GM10248 (cell line): ENCODE data around the gene LDB2.

ENCODE experiments used
- CTCF ChIA-PET: fragments of 300-600 bp; sonication (Branson Sonifier 250); formaldehyde crosslinking; extraction: SDS; loops from one replicate; lab custom pipeline; 2021; ENCODE audit warnings: antibody characterized with exemption; lab: Yijun Ruan, JAX
- POLR2A ChIA-PET: fragments of 350-650 bp; sonication (Branson Sonifier 250); formaldehyde crosslinking; extraction: SDS; loops from one replicate; lab custom pipeline; 2020; ENCODE audit warnings: antibody characterized with exemption; lab: Yijun Ruan, JAX
- DNase-seq: peaks from one replicate; pipeline ENCODE4 v3.0.0; 2012; ENCODE audit errors: extremely low spot score
- TF ChIP-seq, protein P1 (sequence below): IDR thresholded peaks from 2 replicates; pipeline ENCODE4 v1.5.1; 2012; ENCODE audit warnings: mild to moderate bottlenecking, low read depth; ENCODE audit errors: extremely low read depth, missing control alignments, control extremely low read depth

The LDB2 gene

DNA sequence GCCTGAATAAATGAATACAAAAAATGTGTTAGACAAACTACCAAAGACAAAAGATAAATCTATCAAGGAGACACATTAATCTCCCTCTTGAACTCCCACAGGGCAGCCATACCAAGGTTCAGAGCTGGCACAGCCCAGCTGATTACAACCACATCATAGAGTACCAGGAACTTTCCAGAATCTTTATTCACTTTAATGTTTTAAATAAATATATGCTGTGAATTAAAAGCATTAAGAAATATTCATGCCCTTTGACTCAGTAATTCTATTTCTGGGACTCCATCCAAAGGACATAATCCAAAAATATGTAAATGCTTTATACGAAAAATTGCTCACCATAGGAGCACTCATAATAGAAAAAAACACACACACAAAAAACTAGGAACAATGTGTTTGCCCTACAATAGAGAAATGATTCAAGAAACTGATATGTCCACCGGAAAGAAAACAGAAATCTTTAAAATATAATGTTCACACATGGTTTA lies 126.0 kb downstream of the LDB2 start:
- no peak for DNase-seq
- CTCF ChIA-PET = no interaction called here
- TF ChIP-seq, protein P1, sequence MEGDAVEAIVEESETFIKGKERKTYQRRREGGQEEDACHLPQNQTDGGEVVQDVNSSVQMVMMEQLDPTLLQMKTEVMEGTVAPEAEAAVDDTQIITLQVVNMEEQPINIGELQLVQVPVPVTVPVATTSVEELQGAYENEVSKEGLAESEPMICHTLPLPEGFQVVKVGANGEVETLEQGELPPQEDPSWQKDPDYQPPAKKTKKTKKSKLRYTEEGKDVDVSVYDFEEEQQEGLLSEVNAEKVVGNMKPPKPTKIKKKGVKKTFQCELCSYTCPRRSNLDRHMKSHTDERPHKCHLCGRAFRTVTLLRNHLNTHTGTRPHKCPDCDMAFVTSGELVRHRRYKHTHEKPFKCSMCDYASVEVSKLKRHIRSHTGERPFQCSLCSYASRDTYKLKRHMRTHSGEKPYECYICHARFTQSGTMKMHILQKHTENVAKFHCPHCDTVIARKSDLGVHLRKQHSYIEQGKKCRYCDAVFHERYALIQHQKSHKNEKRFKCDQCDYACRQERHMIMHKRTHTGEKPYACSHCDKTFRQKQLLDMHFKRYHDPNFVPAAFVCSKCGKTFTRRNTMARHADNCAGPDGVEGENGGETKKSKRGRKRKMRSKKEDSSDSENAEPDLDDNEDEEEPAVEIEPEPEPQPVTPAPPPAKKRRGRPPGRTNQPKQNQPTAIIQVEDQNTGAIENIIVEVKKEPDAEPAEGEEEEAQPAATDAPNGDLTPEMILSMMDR = no peak
- POLR2A ChIA-PET = no interaction called here

DNA sequence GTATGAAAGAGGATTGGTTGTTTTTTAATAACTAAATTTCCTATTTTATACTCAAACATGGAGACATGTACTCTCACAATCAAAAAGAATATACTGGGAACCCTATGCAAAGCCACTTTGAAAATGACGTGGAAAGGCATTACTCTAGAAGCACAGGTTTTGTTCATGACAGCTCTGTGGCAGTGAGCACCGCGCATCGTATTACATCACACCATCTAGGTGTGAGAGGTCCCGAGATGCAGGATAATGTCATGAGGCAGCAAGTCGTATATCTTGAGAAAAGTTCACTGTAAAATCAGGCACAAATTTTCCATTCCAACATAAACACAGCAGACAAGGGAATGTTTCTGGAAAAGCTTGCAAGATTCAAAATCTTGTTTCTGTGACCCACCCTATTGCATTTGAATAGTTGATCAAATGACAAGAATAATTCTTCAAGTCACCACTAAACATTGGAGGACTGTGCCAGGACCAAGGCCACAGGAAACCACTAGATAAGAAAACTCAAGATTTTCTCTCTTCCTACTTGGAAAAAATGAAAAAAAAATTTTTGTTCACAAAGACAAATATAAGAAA lies 127.6 kb downstream of the LDB2 start:
- CTCF ChIA-PET = no interaction called here
- TF ChIP-seq, protein P1 = no peak
- no peak for DNase-seq
- POLR2A ChIA-PET = no interaction called here

GRCh38 chr4:16767861-16768260 lies 130.6 kb downstream of the LDB2 start:
- no peak for DNase-seq
- CTCF ChIA-PET = no interaction called here
- POLR2A ChIA-PET = no interaction called here
- TF ChIP-seq, protein P1 = no peak

GRCh38 chr4:16767251-16767650 lies 131.2 kb downstream of the LDB2 start:
- ChIA-PET CTCF (no interaction called here), POLR2A (no interaction called here)
- TF ChIP-seq, protein P1 = no peak
- DNase-seq = no peak

GRCh38 chr4:16765546-16765945 lies 132.9 kb downstream of the LDB2 start:
- TF ChIP-seq, protein P1 = no peak
- ChIA-PET POLR2A (no interaction called here), CTCF (interaction anchor here (2.1 kb wide), 1 partner anchor 29 kb away, joined by 5 read pairs; no protein-coding TSS in a partner anchor)
- DNase-seq = no peak

DNA sequence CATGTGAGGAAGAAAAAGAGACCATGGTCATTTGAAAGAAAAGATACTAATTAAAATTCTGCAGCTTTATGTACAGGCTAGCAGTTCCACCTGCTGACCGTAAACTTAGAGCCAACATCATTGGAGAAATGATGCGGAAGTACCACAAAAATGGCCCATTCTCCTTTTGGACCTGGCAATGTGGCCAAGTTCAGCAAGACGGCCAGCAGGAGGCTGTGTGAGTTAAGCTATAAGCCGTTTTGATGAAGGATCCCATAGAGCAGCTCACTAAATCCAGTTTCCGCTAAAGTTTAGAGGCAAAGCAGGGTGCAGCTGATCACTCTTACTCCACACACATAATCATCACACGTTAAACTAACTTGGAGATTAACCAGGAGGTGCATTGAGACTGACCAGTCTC lies 133.8 kb downstream of the LDB2 start:
- POLR2A ChIA-PET = no interaction called here
- no peak for DNase-seq
- CTCF ChIA-PET = interaction anchor here (2.1 kb wide), 1 partner anchor 29 kb away, joined by 5 read pairs; no protein-coding TSS in a partner anchor
- TF ChIP-seq, protein P1 = no peak
